H1 (cell line): ENCODE results near the gene DTD1. TPM values are rescaled to one million over a fixed set of nuclear protein-coding genes. Genes with fewer than 3 reads are reported as not detected.

ENCODE experiments used
- CTCF ChIA-PET: fragments of 300-600 bp; sonication (Branson Sonifier 250); formaldehyde crosslinking; loops from one replicate; lab custom pipeline; 2021; ENCODE audit not compliant: partially characterized antibody; lab: Charles Lee
- POLR2A ChIA-PET: fragments of 300-600 bp; sonication (Branson Sonifier 250); formaldehyde crosslinking; loops from one replicate; lab custom pipeline; 2021; ENCODE audit warnings: inconsistent platforms; ENCODE audit not compliant: partially characterized antibody; lab: Charles Lee
- DNase-seq, 2 experiments: peaks; one replicate each; pipeline versions ENCODE4 v3.0.0 to v3.0.0-alpha.2; 2010 to 2022; ENCODE audit warnings: low spot score in 2 of 2, low read depth in 1 of 2, mixed read lengths in 1 of 2
- FAIRE-seq: peaks from 2 replicates; lab custom pipeline; 2011; peaks lifted over from hg19 to GRCh38; lab: Jason Lieb, UNC
- H2AFZ ChIP-seq: 2 replicates; pipeline ENCODE4 v1.8.1; 2012; ENCODE audit warnings: low read length, inconsistent platforms
- H2AK5ac ChIP-seq: 2 replicates; pipeline ENCODE4 v1.6.1; 2013; ENCODE audit warnings: low read depth, low read length
- H2BK120ac ChIP-seq: replicated peaks from 2 replicates; pipeline ENCODE3; 2013; ENCODE audit warnings: low read depth, low read length, inconsistent platforms
- H2BK12ac ChIP-seq: 2 replicates; pipeline ENCODE4 v1.6.1; 2013; ENCODE audit warnings: low read depth, low read length
- H2BK15ac ChIP-seq: 2 replicates; pipeline ENCODE4 v1.6.1; 2013; ENCODE audit warnings: low read length
- H2BK20ac ChIP-seq: 2 replicates; pipeline ENCODE4 v1.6.1; 2013; ENCODE audit warnings: low read length
- H2BK5ac ChIP-seq: 2 replicates; pipeline ENCODE4 v1.6.1; 2013; ENCODE audit warnings: low read depth, low read length
- H3K14ac ChIP-seq: 2 replicates; pipeline ENCODE4 v1.6.1; 2013; ENCODE audit warnings: inconsistent platforms; ENCODE audit not compliant: insufficient read length
- H3K18ac ChIP-seq: 2 replicates; pipeline ENCODE4 v1.6.1; 2013; ENCODE audit warnings: low read length; ENCODE audit errors: extremely low read depth
- H3K23ac ChIP-seq: 2 replicates; pipeline ENCODE4 v1.6.1; 2013; ENCODE audit warnings: inconsistent platforms; ENCODE audit not compliant: insufficient read length
- H3K23me2 ChIP-seq: 2 replicates; pipeline ENCODE4 v1.6.1; 2013; ENCODE audit warnings: low read depth, low read length
- H3K27ac ChIP-seq: 2 replicates; pipeline ENCODE4 v1.6.1; 2011; ENCODE audit warnings: low read depth, low read length, inconsistent platforms
- H3K27me3 ChIP-seq, 4 experiments: replicated peaks in 1 of 4; 1 replicate in 1 of 4; 2 replicates in 3 of 4; pipeline versions ENCODE4 v1.6.1 to v1.8.1; 2011 to 2013; ENCODE audit warnings: low read length in 3 of 4, mild to moderate bottlenecking in 3 of 4, inconsistent platforms in 2 of 4, mixed read lengths in 2 of 4, moderate library complexity in 1 of 4; ENCODE audit not compliant: control insufficient read depth in 3 of 4, insufficient read depth in 3 of 4; ENCODE audit errors: extremely low read depth in 1 of 4
- H3K36me3 ChIP-seq, 4 experiments: 2 replicates each; pipeline versions ENCODE4 v1.6.1 to v1.8.1; 2011 to 2013; ENCODE audit warnings: mild to moderate bottlenecking in 4 of 4, low read length in 3 of 4, moderate library complexity in 2 of 4, control low read depth in 1 of 4, inconsistent platforms in 1 of 4; ENCODE audit not compliant: insufficient read depth in 4 of 4, control insufficient read depth in 2 of 4
- H3K4ac ChIP-seq: replicated peaks from 2 replicates; pipeline ENCODE3; 2013; ENCODE audit warnings: low read length, low read depth, mixed read lengths, inconsistent platforms; ENCODE audit not compliant: insufficient read length
- H3K4me1 ChIP-seq, 4 experiments: replicated peaks in 1 of 4; 1 replicate in 1 of 4; 2 replicates in 3 of 4; pipeline versions ENCODE4 v1.6.1 to v1.8.1; 2011 to 2013; ENCODE audit warnings: low read length in 3 of 4, inconsistent platforms in 2 of 4, mixed read lengths in 1 of 4; ENCODE audit not compliant: insufficient read depth in 4 of 4, control insufficient read depth in 3 of 4
- H3K4me2 ChIP-seq, 2 experiments: 2 replicates each; pipeline versions ENCODE4 v1.6.1 to v1.8.1; 2011 to 2013; ENCODE audit warnings: low read depth in 2 of 2, low read length in 2 of 2, control low read depth in 1 of 2, inconsistent platforms in 1 of 2, mild to moderate bottlenecking in 1 of 2; ENCODE audit not compliant: insufficient read depth in 1 of 2
- H3K4me3 ChIP-seq, 4 experiments: fragments of 200-600, 300-600 bp in 1 of 4; sonication (generic), shearing (Covaris generic), sonication (Bioruptor Twin) in 1 of 4; 2 replicates each; pipeline versions ENCODE4 v1.5.1 to v1.8.1; 2011 to 2016; ENCODE audit warnings: low read length in 4 of 4, low read depth in 3 of 4, control low read depth in 2 of 4, inconsistent platforms in 2 of 4, mild to moderate bottlenecking in 2 of 4, mixed read lengths in 1 of 4, moderate library complexity in 1 of 4; ENCODE audit not compliant: insufficient read depth in 2 of 4; ENCODE audit errors: extremely low read depth in 1 of 4
- H3K56ac ChIP-seq: replicated peaks from 2 replicates; pipeline ENCODE3; 2013; ENCODE audit warnings: low read depth, mild to moderate bottlenecking, mixed read lengths, low read length, inconsistent platforms; ENCODE audit not compliant: insufficient read length
- H3K79me1 ChIP-seq: 2 replicates; pipeline ENCODE4 v1.6.1; 2013; ENCODE audit warnings: low read depth, low read length, control low read depth
- H3K79me2 ChIP-seq, 2 experiments: 2 replicates each; pipeline versions ENCODE4 v1.6.1 to v1.8.1; 2012 to 2013; ENCODE audit warnings: low read length in 2 of 2, mild to moderate bottlenecking in 2 of 2, inconsistent platforms in 1 of 2; ENCODE audit not compliant: insufficient read depth in 2 of 2, control insufficient read depth in 1 of 2
- H3K9ac ChIP-seq, 4 experiments: replicated peaks in 1 of 4; 1 replicate in 1 of 4; 2 replicates in 3 of 4; pipeline versions ENCODE4 v1.6.1 to v1.8.1; 2011 to 2013; ENCODE audit warnings: low read depth in 3 of 4, low read length in 3 of 4, control low read depth in 2 of 4, mild to moderate bottlenecking in 2 of 4, moderate library complexity in 2 of 4, inconsistent platforms in 1 of 4; ENCODE audit errors: extremely low read depth in 1 of 4
- H3K9me3 ChIP-seq, 2 experiments: 2 replicates each; pipeline versions ENCODE4 v1.6.1 to v1.8.1; 2012 to 2013; ENCODE audit warnings: mild to moderate bottlenecking in 2 of 2, moderate library complexity in 2 of 2, control low read depth in 1 of 2, inconsistent platforms in 1 of 2, low read depth in 1 of 2, low read length in 1 of 2, mixed read lengths in 1 of 2; ENCODE audit not compliant: insufficient read depth in 2 of 2
- H4K20me1 ChIP-seq, 2 experiments: replicated peaks in 1 of 2; 2 replicates each; pipeline versions ENCODE3 to v1.8.1; 2011 to 2013; ENCODE audit warnings: inconsistent platforms in 2 of 2, low read length in 2 of 2, mild to moderate bottlenecking in 1 of 2; ENCODE audit not compliant: insufficient read depth in 2 of 2, control insufficient read depth in 1 of 2
- H4K5ac ChIP-seq: 2 replicates; pipeline ENCODE4 v1.6.1; 2013; ENCODE audit warnings: low read length, low read depth, mixed read lengths, inconsistent platforms; ENCODE audit not compliant: insufficient read length
- H4K8ac ChIP-seq: 2 replicates; pipeline ENCODE4 v1.8.0; 2013; ENCODE audit warnings: mild to moderate bottlenecking, moderate library complexity, low read length, inconsistent platforms; ENCODE audit not compliant: insufficient read depth; ENCODE audit errors: extremely low read depth
- H4K91ac ChIP-seq: replicated peaks from 2 replicates; pipeline ENCODE3; 2013; ENCODE audit warnings: low read length, mixed read lengths, inconsistent platforms; ENCODE audit not compliant: insufficient read length
- ATF3 ChIP-seq: IDR thresholded peaks from 2 replicates; pipeline ENCODE4 v1.6.1; 2011; ENCODE audit warnings: low read depth, mild to moderate bottlenecking, low read length; ENCODE audit not compliant: insufficient read depth
- FOSL1 ChIP-seq: IDR thresholded peaks from 2 replicates; pipeline ENCODE4 v1.6.1; 2011; ENCODE audit warnings: mild to moderate bottlenecking, low read depth, low read length, moderate library complexity; ENCODE audit not compliant: insufficient read depth
- GABPA ChIP-seq: IDR thresholded peaks from 2 replicates; pipeline ENCODE4 v1.6.1; 2011; ENCODE audit warnings: mild to moderate bottlenecking, low read length, moderate library complexity, borderline replicate concordance; ENCODE audit not compliant: insufficient read depth
- JUND ChIP-seq: IDR thresholded peaks from 2 replicates; pipeline ENCODE4 v1.6.1; 2011; ENCODE audit warnings: mild to moderate bottlenecking, improper control_type of control experiment, low read length
- POU5F1 ChIP-seq: IDR thresholded peaks from 2 replicates; pipeline ENCODE4 v1.6.1; 2011; ENCODE audit warnings: low read depth, mild to moderate bottlenecking, low read length, moderate library complexity
- RBBP5 ChIP-seq: IDR thresholded peaks from 2 replicates; pipeline ENCODE4 v1.7.1; 2012; ENCODE audit warnings: low read depth, mild to moderate bottlenecking, inconsistent platforms, low read length, moderate library complexity, borderline replicate concordance
- SP2 ChIP-seq: IDR thresholded peaks from 2 replicates; pipeline ENCODE4 v1.6.1; 2012; ENCODE audit warnings: mild to moderate bottlenecking, low read length, inconsistent platforms
- SP4 ChIP-seq: IDR thresholded peaks from 2 replicates; pipeline ENCODE4 v1.6.1; 2012; ENCODE audit warnings: low read length, inconsistent platforms
- SUZ12 ChIP-seq: fragments of 200-600 bp; sonication (generic); IDR thresholded peaks from 2 replicates; pipeline ENCODE4 v1.6.1; 2012; ENCODE audit warnings: mild to moderate bottlenecking, inconsistent platforms, low read length, moderate library complexity, mixed read lengths
- YY1 ChIP-seq: IDR thresholded peaks from 2 replicates; pipeline ENCODE4 v1.6.1; 2011; ENCODE audit warnings: low read depth, mild to moderate bottlenecking, low read length
- WGBS, 2 experiments: shearing (Covaris generic) in 1 of 2; methylation state at CpG; one replicate each; pipeline versions ENCODE4 v1.1.6 to v1.1.7; 2013 to 2015; ENCODE audit warnings: low lambda C conversion rate in 2 of 2, mixed read lengths in 2 of 2, inconsistent platforms in 1 of 2, low coverage in 1 of 2, missing lambda C conversion rate in 1 of 2; ENCODE audit not compliant: insufficient replicate concordance in 2 of 2, insufficient coverage in 1 of 2, insufficient read length in 1 of 2; ENCODE audit errors: extremely low coverage in 1 of 2, missing lambda C conversion rate in 1 of 2; 5-methylcytosine and 5-hydroxymethylcytosine counted together
- polyA plus RNA-seq, 7 experiments: library from polyadenylated mRNA; depleted of rRNA in 3 of 7; stranded (reverse) in 5 of 7; unstranded in 2 of 7; fragments of >200 nt in 5 of 7; fragments of 200-250 nt in 2 of 7; gene quantifications; 1 replicate in 5 of 7; 2 replicates in 1 of 7; 4 replicates in 1 of 7; pipeline versions ENCODE4 v1.2.1 to v1.2.3, GENCODE V29; 2011 to 2013; ENCODE audit warnings: missing spikeins in 2 of 7, mixed read lengths in 2 of 7
- total RNA-seq: library from RNA; stranded (reverse); fragmentation: NEBNext Ultra II Directional; extraction: Animal tissue kit (Norgen Biotek cat#: 25700); gene quantifications from 2 replicates; pipeline ENCODE4 v1.2.1, GENCODE V29; 2021

DTD1 gene
- total and polyA plus RNA-seq, 2 of the 8 experiments (the other 6 are each of a cell fraction or from before 2014, with no cell fraction given) = 49.7 to 66.6 TPM

- Histone ChIP-seq H3K4ac (no peak overlapping the region), H3K4me1 (peaks cover 0 to 5% (median 1%) of the 10 kb centered on the region in 4 experiments; a peak in 3 of 7 replicates), H3K9me3 (no peaks in the 10 kb centered on the region), H3K79me2 (no peaks in the 10 kb centered on the region), H3K36me3 (no peaks in the 10 kb centered on the region), H2BK15ac (no peak overlapping the region), H3K27ac (no peak overlapping the region), H3K18ac (no peak overlapping the region), H2BK5ac (no peak overlapping the region), H3K27me3 (no peaks in the 10 kb centered on the region), H3K23ac (no peak overlapping the region), H3K79me1 (peaks cover 5% of the 10 kb centered on the region; the same call in 1 of the 2 replicates), H2AK5ac (no peak overlapping the region), H4K91ac (no peak overlapping the region), H2BK20ac (no peak overlapping the region), H3K14ac (no peak overlapping the region), H2AFZ (no peak overlapping the region), H3K9ac (no peak overlapping the region), H3K56ac (no peak overlapping the region), H3K4me3 (no peak overlapping the region), H4K5ac (no peak overlapping the region), H2BK120ac (no peak overlapping the region), H4K8ac (no peak overlapping the region), H2BK12ac (no peak overlapping the region), H3K23me2 (no peaks in the 10 kb centered on the region), H3K4me2 (no peak overlapping the region), H4K20me1 (peaks cover 0 to 3% of the 10 kb centered on the region in 2 experiments)
- DNase-seq = no peak
- ChIA-PET CTCF (interaction anchor here (1.0 kb wide), 1 partner anchor 11 kb away, joined by 3 read pairs; no protein-coding TSS in a partner anchor), POLR2A (no interaction called here)
- 89% methylated on average over 5 of the region's 5 CpGs; no CpG with 5 or more reads in 1 of the 2 experiments for WGBS, 2 experiments
- FAIRE-seq = no peak
- no peak for TF ChIP-seq YY1
- no peak for TF ChIP-seq ATF3
- TF ChIP-seq JUND = no peak
- TF ChIP-seq SP2 = no peak
- no peak for TF ChIP-seq SUZ12
- TF ChIP-seq FOSL1 = no peak
- TF ChIP-seq RBBP5 = no peak
- no peak for TF ChIP-seq POU5F1
- TF ChIP-seq SP4 = no peak
- TF ChIP-seq GABPA = no peak
These were observed 141.0 kb downstream of the DTD1 start for GRCh38 chr20:18728870-18729224.
